HepG2 (cell line): Measurements from ENCODE around the gene NCOA4. TPM values are rescaled to one million over a fixed set of nuclear protein-coding genes. Genes with fewer than 3 reads are reported as not detected.

ENCODE experiments used
- CSRNP1 ChIP-seq: sonication (generic); formaldehyde crosslinking; IDR thresholded peaks from 2 replicates; pipeline ENCODE4 v1.8.1; 2023; ENCODE audit warnings: mild to moderate bottlenecking, missing genetic modification reagents
- GLI4 ChIP-seq: sonication (generic); formaldehyde crosslinking; IDR thresholded peaks from 2 replicates; pipeline ENCODE4 v1.5.1; 2020; ENCODE audit warnings: missing genetic modification reagents, mild to moderate bottlenecking, moderate library complexity, borderline replicate concordance
- GRHL1 ChIP-seq: sonication (generic); formaldehyde crosslinking; conservative IDR thresholded peaks from 2 replicates; pipeline ENCODE4 v1.8.0; 2022; ENCODE audit warnings: missing genetic modification reagents
- HOXD1 ChIP-seq: sonication (generic); formaldehyde crosslinking; IDR thresholded peaks from 2 replicates; pipeline ENCODE4 v1.5.0; 2020; ENCODE audit warnings: missing genetic modification reagents
- IKZF1 ChIP-seq: fragments of 450-650 bp; IDR thresholded peaks from 2 replicates; pipeline ENCODE4 v1.7.1; 2016
- JARID2 ChIP-seq: sonication (generic); formaldehyde crosslinking; IDR thresholded peaks from 2 replicates; pipeline ENCODE4 v1.8.1; 2023; ENCODE audit warnings: missing genetic modification reagents, inconsistent platforms; ENCODE audit not compliant: insufficient replicate concordance
- KDM4B ChIP-seq: sonication (generic); formaldehyde crosslinking; IDR thresholded peaks from 2 replicates; pipeline ENCODE4 v1.4.0; 2020; ENCODE audit warnings: missing genetic modification reagents
- MAZ ChIP-seq, 2 experiments: sonication (generic) in 1 of 2; formaldehyde crosslinking in 1 of 2; IDR thresholded peaks; 2 replicates each; pipeline versions ENCODE4 v1.5.0 to v1.6.1; 2012 to 2020; ENCODE audit warnings: low read depth in 2 of 2, mild to moderate bottlenecking in 2 of 2, borderline replicate concordance in 1 of 2, improper control_type of control experiment in 1 of 2, low read length in 1 of 2, missing genetic modification reagents in 1 of 2, moderate library complexity in 1 of 2
- PRPF4 ChIP-seq: fragments of 200-400 bp; formaldehyde crosslinking; IDR thresholded peaks from 2 replicates; pipeline ENCODE4 v1.6.1; 2016; ENCODE audit warnings: low read length, low read depth; ENCODE audit not compliant: poor library complexity, severe bottlenecking
- SALL1 ChIP-seq: sonication (generic); formaldehyde crosslinking; IDR thresholded peaks from 2 replicates; pipeline ENCODE4 v1.8.0; 2022; ENCODE audit warnings: mild to moderate bottlenecking, missing genetic modification reagents
- SIN3A ChIP-seq: IDR thresholded peaks from 2 replicates; pipeline ENCODE4 v1.6.1; 2011; ENCODE audit warnings: low read depth, mild to moderate bottlenecking, control low read depth, low read length, borderline replicate concordance
- SMAD3 ChIP-seq: sonication (generic); formaldehyde crosslinking; IDR thresholded peaks from 2 replicates; pipeline ENCODE4 v1.4.0; 2020; ENCODE audit warnings: missing genetic modification reagents
- TFE3 ChIP-seq: IDR thresholded peaks from 2 replicates; pipeline ENCODE4 v1.6.1; 2016
- ZC3H4 ChIP-seq: sonication (generic); formaldehyde crosslinking; IDR thresholded peaks from 2 replicates; pipeline ENCODE4 v1.4.0; 2020; ENCODE audit warnings: missing genetic modification reagents, borderline replicate concordance
- ZKSCAN8 ChIP-seq: IDR thresholded peaks from 2 replicates; pipeline ENCODE4 v1.6.1; 2016; ENCODE audit warnings: borderline replicate concordance, missing genetic modification reagents, missing compliant biosample characterization
- ZNF101 ChIP-seq: sonication (generic); formaldehyde crosslinking; IDR thresholded peaks from 2 replicates; pipeline ENCODE4 v1.4.0; 2020; ENCODE audit warnings: mild to moderate bottlenecking, low read depth, missing genetic modification reagents, borderline replicate concordance
- ZNF292 ChIP-seq: sonication (generic); formaldehyde crosslinking; IDR thresholded peaks from 2 replicates; pipeline ENCODE4 v1.8.1; 2022; ENCODE audit warnings: mild to moderate bottlenecking, low read depth, missing genetic modification reagents, borderline replicate concordance
- ZNF589 ChIP-seq: sonication (generic); formaldehyde crosslinking; conservative IDR thresholded peaks from 2 replicates; pipeline ENCODE4 v1.8.0; 2022; ENCODE audit warnings: mild to moderate bottlenecking, moderate library complexity, missing genetic modification reagents
- polyA plus RNA-seq, 8 experiments: library from polyadenylated mRNA; depleted of rRNA in 3 of 8; stranded (reverse) in 7 of 8; unstranded in 1 of 8; fragments of >200 nt; fragmentation: Illumina TruSeq in 4 of 8; extraction: Trizol in 4 of 8; gene quantifications; 2 replicates each; pipeline versions ENCODE4 v1.2.1 to v1.2.3, GENCODE V29; 2011 to 2016; ENCODE audit warnings: low read depth in 4 of 8, missing spikeins in 1 of 8, mixed read lengths in 1 of 8; ENCODE audit not compliant: insufficient read depth in 1 of 8
- total RNA-seq, 5 experiments: library from RNA; depleted of rRNA; stranded (reverse); fragments of >200 nt; fragmentation: Illumina TruSeq; extraction: Trizol; gene quantifications; 2 replicates each; pipeline ENCODE4 v1.2.3, GENCODE V29; 2016; ENCODE audit warnings: low read depth in 1 of 5
- TF ChIP-seq, protein P1 (sequence below): sonication (generic); formaldehyde crosslinking; IDR thresholded peaks from 2 replicates; pipeline ENCODE4 v1.5.1; 2020; ENCODE audit warnings: mild to moderate bottlenecking, moderate library complexity, missing genetic modification reagents
- TF ChIP-seq, protein P2 (sequence below): sonication (generic); formaldehyde crosslinking; IDR thresholded peaks from 2 replicates; pipeline ENCODE4 v1.5.1; 2020; ENCODE audit warnings: missing genetic modification reagents, mild to moderate bottlenecking, borderline replicate concordance

The NCOA4 gene
- total and polyA plus RNA-seq, 2 of the 13 experiments (the other 11 are each of a cell fraction or from before 2014, with no cell fraction given) = 306 to 400 TPM

GRCh38 chr10:46030091-46030937, at the start of gene NCOA4 (continued):
- TF ChIP-seq JARID2 (CRISPR knock-in tag) = peak; percentile 61
- no peak for TF ChIP-seq GRHL1
- TF ChIP-seq CSRNP1 (CRISPR knock-in tag) = no peak
- TF ChIP-seq HOXD1 (CRISPR knock-in tag) = peak; percentile 39; the same call in 1 of the 2 replicates
- TF ChIP-seq ZKSCAN8 (CRISPR knock-in tag) = no peak
- no peak for TF ChIP-seq MAZ (IDR thresholded peaks at IDR 0.05; ENCODE audit: borderline replicate concordance, low read depth, low read length)
- TF ChIP-seq MAZ (CRISPR knock-in tag; IDR thresholded peaks at IDR 0.05; ENCODE audit: low read depth) = peak; percentile 40; the same call in 1 of the 2 replicates
- TF ChIP-seq ZC3H4 (CRISPR knock-in tag) = no peak
- peak; percentile 77; the same call in 1 of the 2 replicates for TF ChIP-seq SALL1 (CRISPR knock-in tag)
- TF ChIP-seq IKZF1 = no peak
- TF ChIP-seq ZNF589 = no peak
- peak; percentile 23; the same call in 1 of the 2 replicates for TF ChIP-seq KDM4B (CRISPR knock-in tag)
- TF ChIP-seq ZNF292 (CRISPR knock-in tag) = no peak; the same call in 1 of the 2 replicates
- TF ChIP-seq, protein P1, sequence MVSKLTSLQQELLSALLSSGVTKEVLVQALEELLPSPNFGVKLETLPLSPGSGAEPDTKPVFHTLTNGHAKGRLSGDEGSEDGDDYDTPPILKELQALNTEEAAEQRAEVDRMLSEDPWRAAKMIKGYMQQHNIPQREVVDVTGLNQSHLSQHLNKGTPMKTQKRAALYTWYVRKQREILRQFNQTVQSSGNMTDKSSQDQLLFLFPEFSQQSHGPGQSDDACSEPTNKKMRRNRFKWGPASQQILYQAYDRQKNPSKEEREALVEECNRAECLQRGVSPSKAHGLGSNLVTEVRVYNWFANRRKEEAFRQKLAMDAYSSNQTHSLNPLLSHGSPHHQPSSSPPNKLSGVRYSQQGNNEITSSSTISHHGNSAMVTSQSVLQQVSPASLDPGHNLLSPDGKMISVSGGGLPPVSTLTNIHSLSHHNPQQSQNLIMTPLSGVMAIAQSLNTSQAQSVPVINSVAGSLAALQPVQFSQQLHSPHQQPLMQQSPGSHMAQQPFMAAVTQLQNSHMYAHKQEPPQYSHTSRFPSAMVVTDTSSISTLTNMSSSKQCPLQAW = 0 out of 2 replicates have a peak, but pooled peaks have one; percentile 39
- peak; percentile 35; the same call in 1 of the 2 replicates for TF ChIP-seq TFE3
- TF ChIP-seq ZNF101 (CRISPR knock-in tag) = 0 out of 2 replicates have a peak, but pooled peaks have one; percentile 84
- TF ChIP-seq SMAD3 (CRISPR knock-in tag) = 0 out of 2 replicates have a peak, but pooled peaks have one; percentile 15
- TF ChIP-seq GLI4 = peak; percentile 77; the same call in 1 of the 2 replicates
- TF ChIP-seq PRPF4 = no peak
- TF ChIP-seq SIN3A = peak; percentile 84; the same call in 1 of the 2 replicates
- TF ChIP-seq, protein P2, sequence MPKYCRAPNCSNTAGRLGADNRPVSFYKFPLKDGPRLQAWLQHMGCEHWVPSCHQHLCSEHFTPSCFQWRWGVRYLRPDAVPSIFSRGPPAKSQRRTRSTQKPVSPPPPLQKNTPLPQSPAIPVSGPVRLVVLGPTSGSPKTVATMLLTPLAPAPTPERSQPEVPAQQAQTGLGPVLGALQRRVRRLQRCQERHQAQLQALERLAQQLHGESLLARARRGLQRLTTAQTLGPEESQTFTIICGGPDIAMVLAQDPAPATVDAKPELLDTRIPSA = no peak
